Hippocampal formation (tissue), 2 donors: ENCODE measurements around the gene TSC22D3.

ENCODE experiments used
- DNase-seq, 2 donors: peaks; one replicate each; lab custom pipeline; 2025; lab: John Stamatoyannopoulos, UW

TSC22D3 gene

DNA sequence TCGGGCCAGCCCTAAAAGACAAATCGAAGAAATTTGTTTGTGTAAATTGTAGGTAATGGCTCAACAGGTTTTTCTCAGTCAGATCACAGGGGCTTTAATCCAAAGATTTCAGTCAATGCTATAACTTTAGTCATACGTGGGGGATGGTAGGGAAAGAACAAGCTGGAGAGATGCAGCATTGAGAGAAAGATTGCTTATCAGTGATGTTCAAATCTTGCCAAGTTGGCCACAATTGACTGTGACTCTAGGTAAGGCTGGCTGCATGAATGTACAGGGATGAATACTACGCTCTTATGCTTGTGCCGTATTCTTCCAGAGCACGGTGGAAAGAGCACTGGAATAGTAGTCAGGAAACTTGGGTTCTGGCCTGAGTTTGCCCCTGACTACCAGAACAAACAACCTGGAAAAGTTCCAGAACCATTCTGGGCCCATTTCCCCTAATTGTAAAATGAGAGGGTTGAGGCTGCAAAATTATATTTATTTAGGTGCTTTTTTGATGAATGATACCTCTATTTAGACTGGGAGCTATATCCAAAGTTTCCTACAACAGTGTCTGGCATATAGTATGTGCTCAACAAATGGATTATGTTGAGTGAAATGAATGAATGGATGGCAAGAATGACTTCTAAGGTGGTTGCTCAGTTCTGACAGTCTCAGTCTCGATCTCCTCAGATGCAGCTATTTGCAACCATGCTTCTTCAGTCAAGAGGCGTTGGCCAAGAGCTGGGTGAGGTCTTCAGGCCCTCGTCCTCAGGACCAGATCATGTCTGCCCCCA, 44.4 kb downstream of the TSC22D3 start:
- no peak for DNase-seq

DNA sequence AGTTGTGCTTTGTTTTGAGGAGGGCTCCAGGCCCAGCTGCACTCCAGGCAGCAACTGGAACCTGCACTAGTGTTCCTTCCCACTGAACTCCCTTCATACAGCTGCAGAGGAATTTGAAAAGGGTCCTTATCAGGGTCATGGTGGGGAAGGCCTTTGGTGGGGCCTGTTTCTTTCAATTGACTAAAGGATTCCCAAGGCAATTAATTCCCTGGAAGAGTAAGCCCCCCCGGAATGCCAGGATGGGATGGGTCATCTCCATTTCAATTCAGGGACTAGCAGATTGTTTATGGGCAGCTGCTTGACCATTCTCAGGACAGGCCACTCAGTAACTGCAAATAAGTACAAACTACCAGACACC, 45.3 kb downstream of the TSC22D3 start:
- DNase-seq, result no peak

DNA sequence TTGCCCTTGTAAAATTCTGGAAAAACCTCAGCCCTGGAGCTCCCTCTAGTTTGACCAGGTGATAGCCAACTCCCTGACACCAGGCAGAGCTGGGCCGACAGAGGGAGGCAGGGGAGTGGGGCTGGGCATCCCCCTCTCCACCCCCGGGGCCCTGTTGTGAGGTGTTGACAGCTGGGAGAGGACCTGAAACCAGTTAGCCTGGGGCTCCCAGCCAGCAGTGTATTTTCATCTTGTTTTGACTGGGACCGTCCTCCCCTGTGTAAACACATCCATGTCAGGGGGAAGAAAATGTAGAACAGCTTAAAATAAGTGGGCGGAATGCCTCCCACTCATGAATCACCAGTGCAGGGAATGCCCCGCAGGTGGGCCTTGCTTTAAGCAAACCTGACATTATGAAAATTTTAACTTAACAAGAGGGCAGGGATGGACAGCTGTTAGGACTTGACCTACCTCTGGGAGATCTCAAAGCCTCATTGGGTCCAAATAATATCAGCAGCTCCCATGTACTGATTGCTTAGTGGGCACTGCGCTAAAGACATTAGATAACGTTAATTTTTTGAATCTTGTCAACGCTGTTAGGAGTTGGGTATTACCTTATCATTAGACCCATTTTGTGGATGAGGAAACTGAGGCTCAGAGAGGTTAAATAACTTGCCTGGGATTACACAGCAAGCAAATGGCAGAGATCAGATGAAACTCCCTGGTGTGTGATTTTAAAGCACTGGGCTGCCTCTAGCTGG, 45.9 kb downstream of the TSC22D3 start:
- no peak for DNase-seq

DNA sequence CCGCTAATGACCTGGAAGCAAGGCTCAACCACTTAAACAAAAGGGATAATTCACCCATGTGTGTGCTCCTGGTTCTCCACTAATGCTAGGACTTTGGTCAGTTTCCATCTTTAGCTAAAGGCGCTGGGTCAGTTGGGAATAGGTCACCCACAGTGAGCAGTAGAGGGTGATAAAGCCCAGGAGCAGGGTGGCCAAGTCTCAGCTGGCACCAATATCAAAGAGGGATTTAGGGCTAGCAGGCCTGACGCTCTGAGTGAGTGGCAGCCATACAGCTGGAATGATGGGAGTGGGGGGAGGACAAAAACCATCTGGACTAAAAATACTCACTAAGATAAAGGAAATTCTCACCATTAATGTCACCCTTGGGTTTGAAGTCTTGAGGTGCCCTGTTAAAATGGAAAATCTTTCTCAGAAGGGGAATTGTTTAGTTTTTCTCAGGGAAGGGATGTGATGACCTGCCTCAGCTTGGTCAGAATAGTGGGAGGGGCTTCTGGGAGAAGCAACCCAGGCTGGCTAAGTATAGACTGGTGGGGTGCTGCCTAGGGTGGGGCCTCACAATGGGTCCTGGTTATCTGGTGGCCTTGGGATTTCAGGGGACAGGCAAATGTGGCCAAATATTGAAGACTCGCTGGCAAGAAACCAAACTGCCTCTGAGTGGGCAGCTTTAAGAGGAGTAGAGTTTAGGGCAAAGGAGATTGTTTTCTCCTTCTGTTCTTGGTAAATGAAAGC, 47.1 kb downstream of the TSC22D3 start:
- DNase-seq, result peak in 1 of 2 donors; percentile 29

- no peak for DNase-seq
Observed at GRCh38 chrX:107726816-107727534, 48.6 kb downstream of the TSC22D3 start.

- DNase-seq, result no peak
Observed at GRCh38 chrX:107725761-107726555, 49.6 kb downstream of the TSC22D3 start.

- DNase-seq, result no peak
Observed at GRCh38 chrX:107724653-107725052, 50.9 kb downstream of the TSC22D3 start.

GRCh38 chrX:107723511-107723910, 52.1 kb downstream of the TSC22D3 start:
- DNase-seq, result no peak

GRCh38 chrX:107721966-107722707, 53.5 kb downstream of the TSC22D3 start:
- no peak for DNase-seq

- no peak for DNase-seq
Observed at GRCh38 chrX:107721318-107721717, 54.3 kb downstream of the TSC22D3 start.

- peak; percentile 18 to 37 for DNase-seq
Observed at GRCh38 chrX:107718156-107718621, 57.4 kb downstream of the TSC22D3 start.

DNA sequence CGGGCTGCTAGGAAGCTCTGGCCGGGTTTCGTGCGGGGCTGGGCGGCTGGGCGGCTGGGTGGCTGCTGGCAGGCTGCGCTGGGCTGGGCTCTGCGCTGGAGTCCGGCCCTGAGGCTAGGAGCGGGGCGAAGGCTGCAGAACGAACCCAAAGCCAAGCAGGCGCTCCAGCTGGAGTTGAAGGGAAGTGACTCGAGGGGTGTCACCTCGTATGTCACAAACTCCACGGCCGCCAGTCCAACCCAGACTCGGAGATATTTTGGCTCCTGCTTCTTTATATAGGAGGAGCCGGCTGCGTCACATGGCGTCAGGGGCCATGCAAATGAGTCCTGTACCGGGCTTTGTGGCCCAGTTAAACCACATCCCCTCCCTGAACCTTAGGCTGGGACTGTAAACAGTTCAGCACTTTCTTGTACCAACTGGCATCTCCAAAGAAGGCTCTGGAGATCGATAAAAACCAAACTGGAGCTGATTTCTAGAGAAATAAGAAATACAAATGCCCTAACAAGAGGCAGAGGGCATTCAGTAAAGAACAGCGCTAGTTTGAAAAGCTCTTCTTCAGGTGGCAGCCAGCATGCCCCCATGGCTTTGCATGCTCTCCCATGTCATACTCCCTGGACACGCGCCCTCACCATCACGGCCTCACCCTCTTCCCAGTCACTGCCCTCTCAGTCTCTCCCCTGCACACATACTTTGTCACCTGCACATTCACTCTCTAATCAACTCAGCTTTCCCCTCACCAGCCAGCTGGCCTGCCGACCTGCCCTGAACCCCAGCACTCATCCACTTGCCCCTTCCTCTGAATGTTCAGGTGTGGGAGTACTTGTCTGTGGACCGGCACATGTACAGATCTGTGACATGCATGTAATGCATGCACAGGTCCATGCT, 58.5 kb downstream of the TSC22D3 start:
- DNase-seq, result peak; percentile 68 to 69

GRCh38 chrX:107716118-107716684, 59.4 kb downstream of the TSC22D3 start:
- DNase-seq, result peak in 1 of 2 donors; percentile 47

GRCh38 chrX:107715331-107716117, 60.1 kb downstream of the TSC22D3 start:
- DNase-seq, result no peak

GRCh38 chrX:107714206-107714891, 61.2 kb downstream of the TSC22D3 start:
- no peak for DNase-seq

DNA sequence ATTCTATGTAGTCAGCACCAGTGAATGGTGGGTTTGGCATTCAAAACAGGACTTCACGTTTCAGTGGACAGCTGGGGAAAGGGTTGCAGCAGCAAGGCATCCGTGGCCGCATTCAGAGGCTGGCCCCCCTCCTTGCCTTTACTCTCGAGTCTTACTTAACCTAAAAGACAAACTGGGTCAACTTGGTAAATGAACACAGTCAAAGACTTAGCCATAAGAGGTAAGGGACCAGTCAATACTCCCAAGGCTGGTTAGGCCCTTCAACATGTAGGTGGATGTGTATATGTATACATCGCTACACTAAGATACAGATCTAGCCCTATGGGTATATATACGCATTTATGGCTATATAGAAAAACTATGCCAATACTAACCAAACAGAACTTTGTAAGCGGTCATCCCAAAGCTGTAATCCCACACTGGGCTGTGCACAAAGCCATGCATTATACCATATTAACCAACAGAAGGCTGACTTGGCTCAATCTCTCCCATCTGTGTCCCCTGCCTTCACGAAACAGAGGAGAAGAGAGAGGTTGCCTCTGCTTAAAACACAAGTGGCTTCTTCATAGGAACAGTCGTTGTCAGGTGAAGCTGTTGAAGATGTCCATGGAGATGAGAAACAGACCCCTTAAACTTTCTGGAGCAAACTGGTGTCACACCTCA, 61.9 kb downstream of the TSC22D3 start:
- DNase-seq, result no peak

DNA sequence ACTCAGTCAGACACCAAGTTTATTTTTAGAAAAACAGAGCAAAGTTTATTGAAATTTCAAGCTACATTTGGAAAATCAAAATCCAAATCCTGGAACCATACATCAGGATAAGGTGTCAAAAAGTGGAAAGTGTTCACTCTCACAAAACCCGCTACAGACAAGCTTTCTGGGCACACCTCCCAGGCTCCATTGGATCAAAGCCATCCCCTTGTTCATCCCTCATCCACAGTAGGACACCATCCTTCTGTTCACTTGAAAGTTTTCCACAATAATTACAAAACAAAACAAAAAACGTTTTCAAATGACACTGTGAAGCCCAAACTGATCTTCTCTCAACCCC, 62.4 kb downstream of the TSC22D3 start:
- no peak for DNase-seq
